Measurements from ENCODE around the gene ABCA4.

The ABCA4 gene

DNA sequence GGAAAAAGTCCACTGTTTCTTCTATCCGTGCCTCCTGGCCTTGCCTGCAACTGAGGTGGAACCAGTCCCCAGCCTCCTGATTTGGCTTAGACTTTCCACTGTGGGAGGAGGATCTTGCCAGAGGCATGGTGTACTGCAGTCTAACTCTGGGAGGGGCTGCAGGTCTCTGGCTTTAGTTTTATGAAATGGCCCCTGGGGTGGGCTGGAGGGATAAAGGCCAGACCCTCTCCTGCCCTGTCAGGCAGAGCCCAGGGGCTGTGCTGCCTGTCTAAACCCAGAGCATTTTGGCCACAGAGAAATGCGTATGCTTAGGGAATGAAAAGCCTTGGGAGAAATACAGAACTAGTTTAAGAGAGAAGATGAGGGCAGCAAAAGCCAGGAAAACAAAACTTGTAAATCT lies 73.0 kb downstream of the ABCA4 start:
- no peak for DNase-seq

DNA sequence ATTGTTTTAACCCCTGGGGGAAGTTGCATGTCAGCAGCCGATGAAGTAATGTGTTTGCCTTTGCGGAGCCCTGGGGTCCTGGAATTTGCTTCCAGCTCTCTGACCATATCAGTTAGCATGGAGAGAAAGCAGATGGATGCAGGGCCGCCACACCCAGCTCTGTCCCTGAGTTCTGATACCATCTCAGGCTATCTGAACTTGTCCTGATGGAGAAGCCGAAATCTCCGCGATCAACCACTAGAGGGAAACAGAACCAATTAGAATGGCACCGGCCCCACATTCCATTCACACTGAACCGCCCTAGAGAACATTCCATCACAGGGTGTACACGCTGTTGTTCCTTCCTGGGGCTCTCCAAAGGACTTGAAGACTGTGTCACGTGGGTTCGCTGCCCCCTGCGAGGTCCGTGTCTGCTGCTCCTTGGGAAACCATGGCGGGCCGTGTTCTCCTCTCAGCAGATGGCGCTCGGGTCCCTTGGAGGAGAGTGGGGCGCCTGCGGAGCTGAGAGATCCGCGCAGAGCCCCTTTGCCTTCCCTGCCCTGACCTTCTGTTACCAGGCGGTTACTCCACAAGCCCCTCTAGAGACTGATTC lies 75.4 kb downstream of the ABCA4 start:
- DNase-seq = peak; percentile 20

DNA sequence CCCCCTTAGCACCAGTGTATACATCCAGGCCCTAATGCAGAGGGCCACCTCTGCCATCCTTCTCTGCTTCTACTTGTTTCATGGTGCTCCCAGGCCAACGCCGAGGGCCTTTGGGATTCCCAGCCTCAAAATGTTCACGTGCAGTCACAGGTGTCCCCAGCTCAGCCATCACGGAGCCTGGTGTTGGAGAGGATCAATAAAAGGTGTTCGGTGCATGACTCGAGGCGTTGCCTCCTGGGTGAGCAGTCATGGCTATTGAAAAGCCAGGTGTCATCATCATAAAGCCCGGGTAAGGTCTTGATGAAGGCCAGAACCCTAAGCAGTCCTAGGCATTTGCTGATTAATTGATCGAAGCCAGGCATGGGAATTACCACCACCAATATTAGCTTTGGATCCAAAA lies 76.1 kb downstream of the ABCA4 start:
- DNase-seq = no peak

DNA sequence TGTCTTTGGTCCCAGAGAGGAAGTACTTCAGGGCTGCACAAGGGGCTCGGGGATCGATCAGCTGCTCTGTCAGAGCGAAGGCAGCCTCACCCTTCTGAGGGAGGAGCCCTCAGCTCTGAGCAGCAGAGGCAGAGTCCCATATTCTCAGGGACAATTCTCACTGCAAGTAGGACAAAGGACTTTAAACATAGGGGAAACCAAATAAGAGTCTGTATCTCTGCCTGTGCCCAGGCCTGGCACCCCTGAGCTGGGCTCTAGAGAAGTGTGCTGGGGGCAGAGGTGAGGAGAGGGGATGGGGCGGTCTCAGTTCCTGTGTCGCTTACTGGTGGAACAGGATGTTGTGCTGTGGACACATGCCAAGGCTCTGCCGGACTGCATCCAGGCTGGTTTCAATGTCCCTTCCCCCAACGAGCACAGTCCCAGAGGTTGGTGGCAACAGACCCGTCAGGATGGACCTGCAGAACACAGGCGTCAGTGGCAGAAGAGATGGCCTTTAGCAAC lies 76.6 kb downstream of the ABCA4 start:
- DNase-seq = no peak

DNA sequence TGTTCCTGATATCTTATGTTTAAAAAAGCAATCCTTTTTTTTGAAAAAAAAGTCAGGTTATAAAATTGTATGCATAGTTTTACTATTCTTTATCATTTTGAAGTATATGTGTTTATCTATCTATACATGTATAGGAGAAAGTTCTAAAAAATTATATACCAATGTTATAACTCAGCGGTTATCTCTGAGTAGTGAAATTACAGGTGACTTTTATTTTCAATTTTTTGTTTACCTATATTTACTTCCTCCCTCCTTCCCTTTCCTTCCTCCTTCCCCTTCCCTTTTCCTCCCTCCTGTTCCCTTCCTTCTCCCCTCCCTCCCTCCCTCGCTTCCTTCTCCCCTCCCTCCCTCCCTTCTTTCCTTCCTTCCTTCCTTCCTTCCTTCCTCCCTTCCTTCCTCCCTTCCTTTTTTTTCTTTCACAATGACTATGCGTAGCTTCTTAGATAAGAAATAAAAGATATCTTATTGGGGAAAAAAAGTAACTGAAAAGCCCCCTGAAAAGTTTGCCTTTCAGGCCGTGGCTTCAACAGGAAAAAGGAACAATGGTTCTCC lies 77.1 kb downstream of the ABCA4 start:
- DNase-seq = no peak

DNA sequence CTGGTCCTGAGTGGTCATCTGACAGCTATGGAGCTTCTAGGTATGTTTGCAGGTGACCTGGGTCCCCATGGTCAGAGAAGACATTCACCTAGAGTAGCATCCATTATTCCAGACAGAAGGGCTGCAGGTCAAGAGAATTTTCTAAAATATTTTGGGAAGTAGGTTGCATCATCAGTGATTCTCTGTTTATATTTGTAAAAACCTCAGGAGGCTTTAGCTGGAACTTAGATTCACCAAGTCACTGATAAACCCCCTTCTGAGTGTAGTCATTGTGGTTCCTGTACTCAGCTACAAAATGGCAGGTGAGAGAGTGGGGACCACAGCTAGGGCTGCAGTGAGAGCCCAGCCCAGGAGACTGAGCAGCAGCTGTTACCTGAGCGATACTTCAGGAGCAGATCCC lies 78.6 kb downstream of the ABCA4 start:
- DNase-seq = no peak

DNA sequence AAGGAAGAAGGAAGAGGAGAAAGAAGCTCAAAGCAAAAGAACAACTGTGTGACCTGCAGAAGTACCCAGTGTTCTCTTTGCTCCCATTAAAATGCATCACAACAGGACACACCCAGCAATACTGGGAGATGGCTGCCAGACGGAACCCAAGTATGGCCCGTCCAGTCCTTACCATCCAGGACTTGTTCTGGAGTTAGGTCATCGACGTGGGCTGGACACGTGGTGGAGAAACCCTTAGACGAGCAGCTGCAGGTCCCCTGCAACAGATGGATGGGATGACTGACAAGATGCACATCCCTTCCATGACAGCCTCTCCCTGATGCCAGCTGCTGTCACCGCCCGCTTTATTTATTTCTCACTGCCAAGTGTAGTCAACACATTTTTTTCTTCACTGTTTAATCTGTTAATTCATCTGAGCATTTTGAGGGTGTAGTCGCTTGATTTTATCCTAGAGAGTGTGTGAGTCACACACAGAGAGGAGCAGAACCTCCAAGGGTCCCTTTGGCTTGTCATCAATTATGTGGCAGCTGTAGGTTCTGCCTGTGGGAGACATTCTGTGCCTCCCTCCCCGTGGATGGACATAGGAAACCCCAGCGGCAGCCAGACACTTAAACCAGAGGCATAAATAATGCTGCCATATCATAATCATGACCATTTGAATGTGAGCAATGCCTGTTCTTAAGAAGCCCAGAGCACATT lies 80.9 kb downstream of the ABCA4 start:
- DNase-seq = no peak

DNA sequence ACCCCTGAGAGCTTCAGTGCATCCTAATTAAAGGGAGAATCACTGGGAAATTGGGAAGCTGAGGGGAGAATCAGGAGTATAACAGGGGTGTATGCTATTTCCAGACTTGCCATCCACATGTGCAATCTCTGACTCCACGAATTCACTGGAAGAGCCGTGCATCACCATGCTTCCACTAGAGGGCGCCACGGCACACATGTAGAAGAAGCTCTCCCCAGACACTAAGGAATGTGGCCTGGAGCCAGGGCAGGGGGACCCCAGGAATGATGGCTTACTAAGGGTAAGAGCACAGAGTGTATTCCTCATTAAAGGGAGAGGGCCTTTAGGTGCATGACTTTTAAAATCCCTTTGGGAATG lies 81.5 kb downstream of the ABCA4 start:
- DNase-seq = peak; percentile 39

DNA sequence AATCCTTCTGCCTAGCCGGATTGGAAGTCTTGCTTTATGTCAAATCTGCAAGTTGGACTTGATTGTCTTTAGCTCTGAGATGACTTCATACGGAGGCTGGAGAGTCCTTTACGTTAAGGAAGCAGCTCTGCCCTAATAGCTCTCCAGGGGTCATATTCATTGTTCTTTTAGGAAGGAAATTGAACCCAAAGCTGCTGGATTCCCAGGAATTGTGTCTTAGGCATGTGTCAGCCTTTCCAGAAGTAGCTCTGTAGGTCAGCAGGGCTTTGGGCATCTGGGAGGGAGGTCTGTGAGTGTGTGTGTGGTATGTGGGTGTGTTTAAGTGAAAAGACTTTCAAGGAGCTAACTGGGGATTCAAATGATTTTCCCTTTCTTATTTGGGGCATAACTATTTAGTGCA lies 82.4 kb downstream of the ABCA4 start:
- no peak for DNase-seq

DNA sequence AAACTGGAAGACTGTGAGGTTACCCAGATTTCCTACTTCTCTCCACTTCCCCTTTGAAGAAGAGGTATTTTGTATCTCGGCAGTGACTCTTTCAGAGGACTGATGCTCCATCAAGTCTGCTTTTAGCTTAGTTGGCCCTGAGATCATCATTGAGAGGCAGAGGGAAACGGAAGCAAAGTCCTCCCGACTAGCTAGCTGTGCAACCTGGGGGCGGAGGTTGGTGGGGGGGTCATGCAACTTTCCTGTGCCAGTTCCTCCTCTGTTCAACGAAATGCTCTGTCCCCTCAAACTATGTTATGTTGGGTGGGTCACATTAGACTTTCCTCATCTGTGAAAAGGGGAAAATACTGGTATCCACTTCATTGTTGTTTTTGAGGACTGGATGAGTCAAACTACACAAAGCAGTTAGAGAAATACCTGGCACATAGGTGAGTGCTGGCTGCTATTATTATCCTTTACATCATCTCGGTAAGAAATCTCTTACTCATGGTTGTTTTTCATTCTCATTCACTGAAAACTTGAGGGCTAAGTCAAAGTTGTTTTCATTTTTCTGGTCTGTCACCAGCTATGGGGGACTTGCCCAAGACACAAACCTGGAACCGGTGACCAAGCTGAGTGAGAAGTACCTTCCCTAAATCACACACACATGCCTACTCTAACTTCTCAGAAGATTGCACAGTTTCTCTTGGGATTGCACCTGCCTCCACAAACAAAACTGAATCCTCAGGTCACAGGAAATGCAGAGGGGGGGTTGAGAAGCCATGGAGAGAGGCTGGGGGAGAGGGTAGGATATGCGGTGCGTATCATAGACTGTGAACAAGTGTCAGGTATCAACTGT lies 83.3 kb downstream of the ABCA4 start:
- DNase-seq = no peak

DNA sequence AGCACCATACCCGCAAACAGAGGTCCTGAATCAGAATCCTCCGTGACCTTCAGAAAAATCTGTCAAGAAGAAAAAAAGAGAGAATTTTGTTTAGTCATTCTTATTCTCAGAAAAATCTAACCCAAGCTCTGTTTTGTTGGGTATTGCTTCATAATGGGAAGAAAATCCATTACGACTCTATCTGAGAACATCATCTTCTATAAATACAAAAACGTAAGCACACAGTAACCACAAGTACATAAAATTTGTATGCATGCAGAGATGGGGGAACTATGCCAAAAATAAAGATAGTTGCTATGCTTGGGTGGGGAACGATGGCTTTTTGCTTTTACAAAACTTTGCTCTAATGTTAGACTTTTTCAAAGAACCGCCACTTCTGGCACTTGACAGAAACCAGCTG lies 84.2 kb downstream of the ABCA4 start:
- no peak for DNase-seq

DNA sequence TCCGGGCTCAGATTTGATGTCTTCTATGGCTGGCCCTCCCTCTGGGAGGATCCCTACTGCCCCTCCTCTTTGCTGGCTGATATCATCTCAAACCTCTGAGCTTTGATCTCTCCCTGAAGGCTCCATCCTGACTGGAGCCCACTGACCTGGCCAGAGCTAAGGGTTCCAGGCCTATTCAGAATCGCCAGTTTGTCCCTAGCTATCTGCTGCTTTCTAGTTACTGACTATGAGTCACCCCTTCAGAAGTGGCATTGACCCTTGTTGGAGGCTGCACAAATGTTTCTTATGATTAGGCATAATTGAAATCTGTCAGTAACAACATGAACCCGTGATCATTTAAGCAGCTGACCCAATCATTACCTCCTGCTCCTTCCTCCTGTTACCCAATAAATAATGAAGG lies 87.1 kb downstream of the ABCA4 start:
- DNase-seq = no peak

DNA sequence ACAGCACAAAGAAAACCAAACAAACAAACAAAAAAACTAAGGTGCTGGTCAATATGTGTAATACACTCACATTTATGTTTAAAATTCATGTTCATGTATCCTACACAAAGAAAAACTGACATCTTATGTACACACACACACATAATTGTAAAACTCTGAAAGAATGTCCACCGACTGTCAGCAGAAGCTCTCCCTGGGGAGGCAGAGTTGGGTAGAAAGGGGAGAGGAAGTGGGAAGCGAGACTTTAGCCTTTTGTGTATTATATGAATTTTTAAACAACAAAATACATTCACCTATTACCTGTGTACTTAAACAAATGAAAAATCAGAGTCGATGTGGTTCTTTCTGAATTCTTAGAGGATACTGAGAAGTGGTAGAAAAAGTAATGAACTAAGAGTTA lies 88.3 kb downstream of the ABCA4 start:
- no peak for DNase-seq

DNA sequence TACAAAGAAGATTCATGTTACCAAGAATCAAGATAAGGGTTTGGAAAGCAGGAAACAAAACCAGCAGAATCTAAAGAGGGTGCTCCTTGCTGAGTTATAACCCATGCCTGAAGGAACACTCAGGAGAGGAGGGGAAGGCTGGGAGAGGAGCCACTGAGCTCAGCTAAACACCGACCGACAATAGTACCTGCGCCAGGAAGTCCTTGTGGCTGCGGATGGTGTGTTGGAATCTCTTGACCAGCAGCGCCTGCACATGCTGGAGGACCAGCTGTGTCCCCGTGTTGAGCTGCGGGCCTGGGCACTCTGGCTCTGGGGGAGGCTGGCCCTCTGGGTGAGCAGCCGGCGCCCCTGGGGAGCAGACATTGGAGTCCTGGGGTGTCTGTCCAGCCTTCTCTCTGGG lies 89.4 kb downstream of the ABCA4 start:
- DNase-seq = no peak

DNA sequence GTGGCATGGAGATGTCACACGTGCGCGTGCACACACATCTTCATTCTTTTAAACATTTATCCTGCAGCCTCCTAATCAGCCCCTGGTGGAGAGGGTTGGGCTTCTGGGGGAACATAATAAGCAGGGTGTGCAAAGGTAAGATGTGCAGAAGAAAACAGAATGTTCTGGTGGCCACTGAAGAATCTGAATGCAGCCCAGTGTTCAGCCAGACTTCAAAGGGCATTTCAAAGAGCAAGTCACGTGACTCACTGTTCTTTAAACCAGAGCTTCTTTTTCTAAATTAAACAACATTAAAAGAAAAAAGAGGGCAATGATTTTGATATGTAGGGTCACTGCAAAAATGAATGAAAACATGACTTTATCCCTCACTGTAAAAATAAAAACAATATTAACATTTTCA lies 89.8 kb downstream of the ABCA4 start:
- no peak for DNase-seq

DNA sequence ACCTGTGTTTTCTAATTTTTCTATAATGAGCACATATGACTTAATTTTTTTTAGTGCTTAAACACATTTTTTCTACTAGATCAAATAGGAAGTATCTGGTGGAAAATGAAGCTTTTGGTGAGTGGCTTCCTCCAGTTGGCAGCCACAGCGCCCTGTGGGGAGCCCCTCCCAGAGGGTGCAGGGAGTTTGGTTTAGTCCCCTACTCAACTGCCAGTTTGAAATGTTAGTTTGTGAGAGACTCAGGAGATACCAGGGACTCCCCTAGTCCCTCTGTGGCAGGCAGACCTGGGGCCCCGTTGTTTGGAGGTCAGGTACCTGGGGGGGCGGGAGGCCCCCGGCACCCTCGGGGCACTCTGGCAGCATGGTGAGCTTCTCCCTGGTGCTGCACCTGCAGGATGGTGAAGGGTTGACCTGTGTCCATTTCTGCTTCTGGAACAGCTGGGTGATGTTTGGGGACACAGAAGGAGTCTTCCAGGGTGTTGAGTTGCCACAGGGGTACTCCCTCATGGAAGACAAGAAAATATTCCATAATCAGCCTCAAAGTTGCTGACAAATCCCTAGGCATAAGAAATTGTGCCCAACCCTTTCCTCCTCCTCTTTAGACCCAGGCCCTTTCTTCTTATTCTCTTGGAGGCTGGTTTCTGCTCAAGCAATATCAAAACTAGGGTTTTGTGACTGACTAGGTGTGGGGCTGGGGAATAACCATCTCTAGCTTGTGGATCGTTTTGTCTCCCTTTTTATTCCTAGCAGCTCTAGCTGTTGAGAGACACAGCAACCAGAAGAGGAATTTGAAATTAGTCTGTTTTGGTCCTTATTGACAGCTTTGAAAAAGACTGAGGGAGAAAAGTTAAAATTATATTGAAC lies 91.6 kb downstream of the ABCA4 start:
- DNase-seq = no peak

DNA sequence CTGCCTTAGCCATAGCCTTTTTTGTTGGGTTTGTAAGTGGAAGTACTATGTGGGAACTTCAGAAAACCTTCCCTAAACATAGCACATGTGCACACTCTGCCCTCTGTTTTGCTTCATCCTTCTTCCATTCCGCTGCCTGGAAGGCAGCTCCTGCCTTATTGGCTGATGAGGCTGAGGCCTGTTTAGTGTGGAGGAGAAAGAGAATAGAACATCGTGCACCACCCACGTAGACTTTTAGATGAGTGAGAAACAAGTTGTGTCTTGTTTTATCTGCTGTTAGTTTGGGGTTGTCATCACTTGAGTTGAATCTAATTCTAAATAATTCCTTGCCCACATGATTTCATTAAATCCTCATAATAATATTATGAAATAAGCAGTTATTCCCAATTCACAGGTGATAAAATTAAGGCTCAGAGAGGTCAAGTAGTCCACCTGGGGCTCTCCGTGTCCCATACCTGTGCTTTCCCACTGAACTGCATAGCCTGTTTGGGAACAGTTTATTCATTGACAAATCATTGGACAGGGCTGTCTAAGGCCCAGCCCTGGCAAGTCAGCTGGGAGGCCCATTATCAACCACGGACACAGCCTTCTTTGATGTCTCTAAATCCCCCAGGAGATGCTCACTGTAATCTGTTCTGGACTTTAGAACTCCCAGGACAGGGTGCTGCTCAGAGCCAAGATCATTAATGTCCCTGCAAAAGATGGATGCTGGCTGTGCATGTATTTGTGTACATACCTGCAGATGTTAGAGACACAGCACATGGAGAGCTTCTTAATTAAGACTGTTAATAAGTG lies 93.0 kb downstream of the ABCA4 start:
- no peak for DNase-seq

DNA sequence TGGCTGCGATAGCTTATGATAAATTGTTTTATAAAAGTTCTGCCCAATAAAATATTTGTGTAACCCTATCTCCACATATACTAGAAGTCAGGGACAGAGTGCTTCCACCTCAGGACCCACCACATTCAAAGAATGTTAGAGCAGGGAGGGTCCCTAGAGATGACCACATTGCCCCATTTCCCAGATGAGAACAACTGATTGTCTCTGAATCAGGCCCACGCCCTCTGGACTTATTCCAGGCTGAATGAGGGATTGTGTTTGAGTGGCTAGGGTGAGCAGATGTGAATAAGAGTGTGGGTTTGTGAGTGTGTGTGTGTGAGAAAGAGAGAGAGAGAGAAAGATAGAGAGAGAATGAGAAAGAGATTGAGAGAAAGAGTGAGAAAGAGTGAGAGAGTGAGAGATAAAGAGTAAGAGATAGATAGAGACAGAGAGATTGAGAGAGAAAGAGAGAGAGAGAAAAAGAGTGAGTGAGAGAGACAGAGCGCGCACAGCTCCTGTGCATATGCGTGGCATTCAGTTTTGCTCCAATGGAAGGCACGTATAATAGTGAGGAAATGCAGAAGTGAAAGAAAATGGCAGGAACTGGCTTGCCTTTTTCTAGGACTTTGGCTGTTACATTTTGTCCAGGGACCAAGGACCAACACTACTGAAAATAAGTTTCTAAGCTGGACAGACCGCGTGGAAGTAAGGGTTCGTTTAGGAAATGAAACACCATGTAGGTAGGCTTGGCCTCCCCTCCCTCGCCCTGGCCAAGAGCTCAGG lies 94.1 kb downstream of the ABCA4 start:
- DNase-seq = no peak

DNA sequence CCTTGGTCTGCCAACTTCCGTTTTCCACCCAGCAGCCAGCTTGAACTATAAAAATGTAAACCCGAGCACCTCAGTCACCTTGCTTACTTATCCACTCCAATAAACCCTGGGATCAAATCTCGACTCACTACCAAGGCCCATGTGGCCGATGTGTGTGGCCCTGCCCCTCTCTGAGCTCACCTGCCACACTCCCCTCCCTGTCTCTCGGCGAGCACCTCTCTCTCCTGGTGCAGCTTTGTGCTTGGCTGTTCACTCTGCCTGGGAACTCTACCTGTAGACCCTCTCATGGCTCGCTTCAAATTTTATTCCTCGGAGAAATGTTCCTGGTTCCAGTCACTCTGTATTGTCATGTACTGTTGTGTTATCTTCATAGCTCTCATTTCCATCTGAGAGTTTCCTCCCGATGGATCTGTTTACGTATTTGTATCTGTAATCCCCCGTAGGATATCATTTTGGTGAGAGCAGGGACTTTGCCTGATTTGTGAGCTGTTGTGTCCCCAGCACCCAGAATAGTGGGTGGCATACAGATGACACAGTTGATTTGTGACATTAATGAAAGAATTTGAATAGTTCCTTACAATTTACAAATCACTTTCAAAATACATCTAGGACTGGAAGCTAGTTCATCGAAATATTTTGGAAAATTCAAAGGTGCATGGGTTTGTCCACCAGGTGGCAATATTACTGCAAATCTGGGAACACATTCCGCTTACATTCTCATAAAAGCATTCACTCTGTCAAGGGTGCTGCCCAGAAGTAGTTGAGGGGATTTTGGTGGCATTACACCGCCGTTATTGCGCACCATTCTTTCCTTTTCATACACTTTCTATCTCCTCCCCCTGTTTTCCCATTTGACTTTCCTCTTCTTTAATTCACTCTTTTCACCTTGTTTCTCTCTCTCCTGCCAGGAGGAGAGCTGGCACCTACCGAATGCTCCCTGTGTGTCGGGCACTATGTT lies 95.3 kb downstream of the ABCA4 start:
- DNase-seq = peak; percentile 22

All from CD4-positive, alpha-beta T cell treated with Interleukin-12 subunit alpha and Interleukin-12 subunit beta, for 1 hour (primary cell).